Occipital lobe (tissue), 2 donors: ENCODE results near the gene ITGB5. TPM values are rescaled to one million over a fixed set of nuclear protein-coding genes. Genes with fewer than 3 reads are reported as not detected.
"Not testable (repeated sequence)": the region's sequence is repeated elsewhere in the genome, so short reads cannot be mapped to it uniquely, and the experiment has no call there.

Source experiments
- DNase-seq: peaks from one replicate; lab custom pipeline; 2025; lab: John Stamatoyannopoulos, UW
- total RNA-seq: library from RNA; depleted of rRNA; stranded (reverse); fragments of >200 nt; gene quantifications from one replicate; pipeline ENCODE4 v1.2.3, GENCODE V29; 2014

The ITGB5 gene
- total RNA-seq, 1 donor from 2014 or later: 25.6 TPM

GRCh38 chr3:124789103-124789502 lies 98.1 kb downstream of the ITGB5 start:
- not testable (repeated sequence) for DNase-seq

GRCh38 chr3:124788254-124788745 lies 98.9 kb downstream of the ITGB5 start:
- no peak for DNase-seq

GRCh38 chr3:124787476-124788195 lies 99.5 kb downstream of the ITGB5 start:
- no peak for DNase-seq

DNA sequence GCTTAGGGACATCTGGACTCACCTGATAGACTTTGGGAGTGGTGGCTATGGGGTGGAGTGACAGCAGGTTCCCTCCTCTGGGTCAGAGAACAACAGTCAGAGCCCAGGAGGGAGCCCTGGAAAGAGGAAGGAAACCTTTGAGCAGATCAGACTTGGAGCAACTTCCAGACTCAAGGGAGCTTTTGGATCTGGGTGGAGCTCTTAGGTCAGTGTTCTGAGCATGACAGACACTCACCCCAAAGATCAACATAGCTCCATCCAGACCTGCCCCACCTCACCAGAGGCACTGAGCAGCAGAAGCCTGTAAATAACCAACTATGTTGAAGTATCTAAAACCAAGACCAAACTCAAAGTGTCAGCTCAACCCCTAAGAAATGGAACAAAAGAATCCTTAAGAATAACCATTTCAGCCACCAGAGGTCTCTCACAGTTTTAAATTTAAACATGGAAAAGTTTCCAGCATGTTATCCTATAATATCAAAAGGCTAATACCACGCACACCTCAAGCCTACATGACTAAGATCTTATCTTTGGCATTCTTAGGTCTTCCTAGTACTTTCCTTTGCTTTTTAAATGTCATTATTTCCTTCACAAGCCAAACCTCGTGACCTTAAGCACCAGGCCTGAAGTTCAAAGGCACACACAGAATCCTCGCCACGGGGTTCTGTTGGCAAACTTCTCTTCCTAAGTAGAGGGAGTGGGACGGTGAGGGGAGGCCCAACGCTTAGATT lies 100.5 kb downstream of the ITGB5 start:
- DNase-seq: no peak

GRCh38 chr3:124785973-124786372 lies 101.2 kb downstream of the ITGB5 start:
- DNase-seq: no peak

DNA sequence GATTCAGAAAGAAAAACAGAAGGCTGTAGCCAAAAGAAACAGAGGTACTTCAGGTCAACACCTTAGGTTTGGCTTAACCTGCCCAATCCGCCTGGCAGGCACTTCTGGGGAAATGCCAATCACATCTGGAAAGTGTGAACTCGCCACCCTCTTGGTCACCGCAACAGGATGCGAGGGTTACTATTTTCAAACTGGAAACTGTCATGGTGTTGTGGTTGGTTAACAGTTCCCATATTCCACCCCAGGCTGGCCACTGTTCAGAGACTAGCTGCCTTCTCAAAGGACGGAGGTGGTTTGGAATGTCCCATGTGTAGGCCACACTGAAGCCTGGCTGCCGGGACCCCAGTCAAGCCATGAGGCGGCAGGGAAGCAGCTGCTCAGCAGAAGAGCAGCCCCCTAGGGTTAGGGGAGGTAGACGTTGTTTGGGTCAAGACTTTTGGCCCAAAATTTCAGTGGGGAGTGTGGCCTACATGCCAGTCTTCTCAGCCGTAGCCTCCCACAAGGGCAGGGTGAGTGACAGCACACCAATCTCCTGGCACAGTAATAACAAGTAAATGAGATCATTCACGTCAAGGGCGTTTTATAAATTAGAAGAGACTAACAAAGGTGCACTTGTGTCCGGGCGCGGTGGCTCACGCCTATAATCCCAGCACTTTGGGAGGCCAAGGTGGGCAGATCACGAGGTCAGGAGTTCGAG lies 102.3 kb downstream of the ITGB5 start:
- no peak for DNase-seq

DNA sequence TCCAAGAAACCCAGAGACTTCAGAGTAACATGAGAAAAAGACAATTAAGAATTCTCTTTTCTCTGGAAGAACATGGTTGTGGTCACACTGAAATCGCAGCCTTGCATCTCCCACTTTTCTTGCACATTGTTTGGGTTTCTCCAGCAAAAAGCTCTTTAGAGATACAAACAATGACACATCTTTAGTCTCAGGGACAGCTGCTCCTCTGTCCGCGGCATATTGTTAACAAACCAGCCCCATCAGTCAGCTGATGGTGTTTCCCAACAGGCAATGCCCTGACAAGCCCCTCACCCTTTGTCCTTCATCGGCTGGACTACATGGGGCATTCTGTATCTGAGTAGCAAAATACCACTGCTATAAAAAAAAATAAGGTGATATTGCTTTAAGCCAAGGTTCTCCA lies 103.5 kb downstream of the ITGB5 start:
- no peak for DNase-seq

GRCh38 chr3:124782377-124782712 lies 104.8 kb downstream of the ITGB5 start:
- DNase-seq: not testable (repeated sequence)

- DNase-seq: no peak
Measured at GRCh38 chr3:124781476-124782376, 105.4 kb downstream of the ITGB5 start.

DNA sequence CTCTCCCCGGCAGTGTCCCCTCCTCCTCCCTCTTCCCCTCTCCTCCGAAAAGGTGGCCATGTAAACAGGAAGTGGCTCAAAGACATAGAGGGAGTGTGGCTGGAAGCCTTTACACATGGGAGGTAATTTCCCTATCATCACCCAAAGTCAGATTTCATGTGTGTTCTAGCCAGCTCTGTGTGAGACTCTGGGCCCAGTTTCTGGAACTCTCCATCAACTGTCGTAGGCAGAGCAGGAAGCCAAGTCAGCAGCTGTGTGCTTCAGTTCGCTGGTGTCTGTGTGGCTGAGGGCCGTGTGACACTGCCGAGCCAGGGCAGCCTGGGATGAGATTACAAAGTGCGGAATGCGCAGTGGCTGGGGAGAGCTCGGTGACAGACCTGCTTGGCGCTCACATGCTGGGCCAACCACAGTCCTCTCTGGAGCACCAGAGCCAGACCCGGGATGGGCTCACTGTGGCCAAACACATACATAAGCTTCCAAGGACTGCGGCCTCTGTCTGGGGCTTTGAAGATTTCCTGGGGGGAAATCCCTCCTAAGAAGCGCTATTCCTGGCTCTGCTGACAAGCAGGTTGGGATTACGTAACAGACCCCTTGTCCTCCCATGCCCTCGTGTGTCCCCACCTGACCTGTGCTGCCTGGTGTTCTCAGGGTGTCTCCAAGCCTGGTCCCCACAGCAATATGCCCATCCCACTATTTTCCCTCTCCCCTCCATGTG lies 106.2 kb downstream of the ITGB5 start:
- DNase-seq: no peak

DNA sequence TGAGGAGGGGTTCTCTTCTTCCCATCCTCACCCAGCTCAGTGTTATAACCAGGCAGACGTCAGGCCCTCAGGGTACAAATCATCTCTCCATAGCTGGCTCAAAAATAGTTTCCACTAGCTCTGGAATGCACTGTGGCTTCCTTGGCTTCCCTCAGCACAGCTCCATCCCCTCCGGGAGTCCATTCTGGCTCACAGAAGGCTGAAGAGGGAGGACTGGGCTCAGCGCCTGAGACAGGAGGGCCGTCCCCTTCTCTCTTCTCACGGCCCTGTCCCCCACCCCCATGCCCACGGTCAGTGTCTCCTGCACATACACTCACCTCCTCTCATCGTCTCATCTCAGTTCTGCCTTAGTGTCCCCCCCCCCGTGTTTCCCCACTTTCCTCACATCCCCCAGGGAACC lies 106.8 kb downstream of the ITGB5 start:
- no peak for DNase-seq

GRCh38 chr3:124779751-124780191 lies 107.4 kb downstream of the ITGB5 start:
- DNase-seq: no peak

- no peak for DNase-seq
Measured at GRCh38 chr3:124779116-124779515, 108.0 kb downstream of the ITGB5 start.

DNA sequence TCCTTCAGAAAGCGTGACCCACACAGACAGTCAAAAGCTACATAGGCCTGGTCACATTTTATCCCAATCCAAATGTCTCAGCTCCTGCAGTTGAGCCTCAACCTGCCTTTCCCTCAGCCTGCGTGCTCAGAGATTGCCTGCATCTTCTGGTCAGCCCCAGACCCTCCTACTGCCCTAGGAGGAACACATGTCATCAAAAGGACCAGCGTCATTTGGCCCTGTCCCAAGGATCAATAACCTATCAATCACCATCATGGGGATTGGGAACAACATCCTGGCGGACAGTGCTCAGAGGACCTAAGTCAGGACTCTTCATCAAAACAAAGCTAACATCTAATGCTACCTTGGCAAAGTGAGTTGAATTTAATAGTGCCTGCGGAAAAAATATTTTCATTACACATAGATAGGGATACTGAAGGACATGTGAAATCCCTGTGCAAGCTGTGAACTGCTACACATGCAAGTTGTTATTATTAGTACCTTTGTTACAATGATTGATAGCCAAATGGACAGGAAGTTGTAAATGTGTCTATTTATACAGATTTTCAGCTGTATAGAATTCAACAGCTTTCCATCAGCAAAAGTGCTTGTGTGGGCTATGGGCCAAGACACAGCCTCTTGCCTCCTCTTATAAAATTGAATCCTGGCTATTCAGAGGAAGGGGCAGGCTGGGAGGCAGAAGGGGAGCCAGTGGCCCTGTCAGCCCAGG lies 109.2 kb downstream of the ITGB5 start:
- no peak for DNase-seq

DNA sequence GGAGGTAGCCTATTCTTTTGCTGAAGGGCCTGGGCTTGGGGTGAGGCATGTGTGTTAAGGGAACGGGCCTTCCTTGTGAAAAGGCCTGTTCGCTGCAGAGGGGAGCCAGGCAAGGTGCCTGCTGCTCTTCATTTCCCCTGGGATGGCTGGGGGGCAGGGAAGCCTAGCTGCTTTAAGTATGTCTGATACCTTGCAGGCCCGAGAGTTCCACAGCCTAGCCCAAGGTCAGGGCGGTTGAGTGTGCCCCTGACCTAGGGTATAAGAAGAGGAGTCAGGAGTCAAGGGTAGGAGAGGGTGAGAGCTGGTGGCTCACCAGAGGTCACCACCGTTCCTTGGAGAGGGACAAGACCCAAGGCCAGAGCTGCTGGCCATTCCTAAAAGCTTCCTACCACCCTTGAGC lies 110.3 kb downstream of the ITGB5 start:
- no peak for DNase-seq

DNA sequence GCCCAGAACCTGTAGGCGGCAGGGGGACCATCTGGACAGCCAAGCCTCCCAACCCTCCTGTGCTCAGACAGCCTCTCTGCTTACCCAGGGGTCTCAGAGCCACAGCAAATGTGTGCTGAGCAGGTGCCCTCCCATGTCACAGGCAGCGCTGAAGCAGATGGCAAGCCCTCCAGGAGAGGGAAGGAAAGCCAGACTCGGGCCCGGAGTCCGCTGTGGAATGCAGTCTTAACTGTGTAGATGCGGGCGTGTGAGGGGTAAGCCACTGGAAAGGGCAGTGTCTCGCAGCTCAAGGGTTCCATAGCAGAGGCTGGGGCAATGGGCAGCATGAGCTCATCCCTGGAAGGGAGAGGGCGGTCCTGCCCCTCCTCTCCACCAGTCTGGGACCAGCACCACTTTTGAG lies 111.3 kb downstream of the ITGB5 start:
- no peak for DNase-seq

DNA sequence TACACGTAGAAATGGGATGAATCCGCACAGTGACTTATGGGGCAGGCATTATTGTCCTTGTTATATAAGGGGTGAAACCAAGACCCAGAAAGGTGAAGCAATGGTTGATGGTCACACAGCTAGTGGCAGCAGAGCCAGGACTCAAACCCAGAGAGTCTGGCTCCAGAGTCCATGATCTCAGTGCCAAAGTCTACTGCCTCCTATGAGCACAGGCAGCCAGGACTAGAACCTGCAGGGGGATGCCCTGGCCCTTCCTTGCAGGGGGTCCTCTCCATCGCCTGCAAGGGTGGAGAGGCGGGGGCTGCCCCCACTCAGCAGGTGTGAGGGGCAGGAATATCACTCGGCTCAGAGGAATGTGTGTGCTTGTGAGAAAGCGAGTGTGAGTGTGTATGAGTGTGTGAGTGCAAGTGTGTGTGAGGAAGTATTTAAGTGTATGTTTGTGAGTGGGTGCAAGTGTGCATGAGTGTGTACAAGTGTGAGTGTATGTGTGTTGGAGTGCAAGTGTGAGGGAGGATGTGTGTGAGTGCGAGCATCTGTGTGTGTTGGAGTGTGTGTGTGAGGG lies 112.2 kb downstream of the ITGB5 start:
- DNase-seq: no peak

GRCh38 chr3:124774327-124774718 lies 112.8 kb downstream of the ITGB5 start:
- no peak for DNase-seq
